GM23338 (cell line): ENCODE results near the gene DNAI1. TPM values are rescaled to one million over a fixed set of nuclear protein-coding genes. Genes with fewer than 3 reads are reported as not detected.

Source experiments
- ATAC-seq: fragments of 200-7000 bp; cut with Tn5 transposase; 3 replicates; pipeline ENCODE4 v1.9.1; 2020
- DNase-seq: peaks from one replicate; pipeline ENCODE4 v3.0.0-alpha.2; 2015; ENCODE audit warnings: low spot score
- H2AFZ ChIP-seq: fragments of 200-600 bp; sonication (generic); 2 replicates; pipeline ENCODE4 v1.8.0; 2016; ENCODE audit warnings: antibody characterized with exemption, mild to moderate bottlenecking, moderate library complexity
- H3F3A ChIP-seq: fragments of 200-600 bp; sonication (generic); replicated peaks from 2 replicates; pipeline ENCODE4 v1.8.0; 2017; ENCODE audit warnings: antibody characterized with exemption, mixed run types, low read depth
- H3K27ac ChIP-seq: fragments of 200-600 bp; sonication (generic); 2 replicates; pipeline ENCODE4 v1.6.1; 2016; ENCODE audit warnings: low read depth
- H3K27me3 ChIP-seq: fragments of 200-600 bp; sonication (generic); 2 replicates; pipeline ENCODE4 v1.8.0; 2016; ENCODE audit warnings: mild to moderate bottlenecking, mixed run types, moderate library complexity; ENCODE audit not compliant: insufficient read depth
- H3K36me3 ChIP-seq: fragments of 200-600 bp; sonication (generic); 2 replicates; pipeline ENCODE4 v1.8.0; 2016; ENCODE audit warnings: mild to moderate bottlenecking; ENCODE audit not compliant: insufficient read depth
- H3K4me1 ChIP-seq: fragments of 200-600 bp; sonication (generic); 2 replicates; pipeline ENCODE4 v1.8.0; 2016; ENCODE audit warnings: mild to moderate bottlenecking, moderate library complexity; ENCODE audit not compliant: insufficient read depth
- H3K4me2 ChIP-seq: fragments of 200-600 bp; sonication (generic); 2 replicates; pipeline ENCODE4 v1.7.1; 2017; ENCODE audit warnings: mixed run types
- H3K4me3 ChIP-seq: fragments of 200-600 bp; sonication (generic); 2 replicates; pipeline ENCODE4 v1.6.1; 2016; ENCODE audit warnings: mixed run types
- H3K79me2 ChIP-seq: fragments of 200-600 bp; sonication (generic); replicated peaks from 2 replicates; pipeline ENCODE4 v1.8.0; 2017; ENCODE audit warnings: mild to moderate bottlenecking; ENCODE audit not compliant: insufficient read depth
- H3K9me2 ChIP-seq: fragments of 200-600 bp; sonication (generic); 2 replicates; pipeline ENCODE4 v1.8.0; 2017; ENCODE audit not compliant: insufficient read depth
- H4K20me1 ChIP-seq: fragments of 200-600 bp; sonication (generic); replicated peaks from 2 replicates; pipeline ENCODE4 v1.8.0; 2017; ENCODE audit warnings: mild to moderate bottlenecking; ENCODE audit not compliant: insufficient read depth
- H3K27ac Mint-ChIP-seq: 2 replicates; pipeline ENCODE4 v1.8.0; 2020; ENCODE audit warnings: inconsistent platforms, mild to moderate bottlenecking, moderate library complexity, mixed read lengths
- H3K27me3 Mint-ChIP-seq: 3 replicates; pipeline ENCODE4 v1.8.0; 2022; ENCODE audit warnings: low read depth, mild to moderate bottlenecking, moderate library complexity, mixed read lengths, inconsistent platforms; ENCODE audit not compliant: insufficient read depth, poor library complexity
- H3K36me3 Mint-ChIP-seq: 3 replicates; pipeline ENCODE4 v1.8.0; 2021; ENCODE audit warnings: low read depth, mild to moderate bottlenecking, inconsistent platforms, moderate library complexity, mixed read lengths
- H3K4me1 Mint-ChIP-seq: 3 replicates; pipeline ENCODE4 v1.8.0; 2020; ENCODE audit warnings: mild to moderate bottlenecking, inconsistent platforms, mixed read lengths
- H3K4me3 Mint-ChIP-seq: 3 replicates; pipeline ENCODE4 v1.8.0; 2021; ENCODE audit warnings: moderate library complexity, mild to moderate bottlenecking, inconsistent platforms, mixed read lengths
- H3K9me3 Mint-ChIP-seq: 3 replicates; pipeline ENCODE4 v1.8.0; 2020; ENCODE audit warnings: moderate library complexity, mild to moderate bottlenecking, inconsistent platforms, mixed read lengths
- CREB1 ChIP-seq: fragments of 250-450 bp; sonication (Bioruptor Pico); IDR thresholded peaks from 2 replicates; pipeline ENCODE4 v1.5.0; 2020; ENCODE audit warnings: low read depth, mild to moderate bottlenecking, moderate library complexity
- EZH2 ChIP-seq: fragments of 200-600 bp; sonication (generic); IDR thresholded peaks from one replicate; pipeline ENCODE4 v1.8.0; 2017; ENCODE audit warnings: antibody characterized with exemption, mild to moderate bottlenecking, low read depth; ENCODE audit not compliant: unreplicated experiment
- EZH2phosphoT487 ChIP-seq: fragments of 200-600 bp; sonication (generic); IDR thresholded peaks from one replicate; pipeline ENCODE4 v1.8.1; 2018; ENCODE audit warnings: antibody characterized with exemption; ENCODE audit not compliant: unreplicated experiment
- JUNB ChIP-seq: IDR thresholded peaks from one replicate; pipeline ENCODE4 v1.6.1; 2016; ENCODE audit warnings: antibody characterized with exemption; ENCODE audit not compliant: unreplicated experiment
- NANOG ChIP-seq: IDR thresholded peaks from 2 replicates; pipeline ENCODE4 v1.6.1; 2016; ENCODE audit warnings: antibody characterized with exemption, borderline replicate concordance
- POLR2AphosphoS5 ChIP-seq: IDR thresholded peaks from 2 replicates; pipeline ENCODE4 v1.6.1; 2016; ENCODE audit warnings: antibody characterized with exemption, low read depth
- STAT1 ChIP-seq: IDR thresholded peaks from one replicate; pipeline ENCODE4 v1.6.1; 2016; ENCODE audit warnings: antibody characterized with exemption; ENCODE audit not compliant: unreplicated experiment
- ZNF114 ChIP-seq: fragments of 250-450 bp; sonication (Bioruptor Pico); IDR thresholded peaks from 2 replicates; pipeline ENCODE4 v1.5.0; 2020; ENCODE audit warnings: mild to moderate bottlenecking, moderate library complexity
- ZNF331 ChIP-seq: fragments of 250-450 bp; sonication (Bioruptor Pico); IDR thresholded peaks from 2 replicates; pipeline ENCODE4 v1.5.0; 2020; ENCODE audit warnings: low read depth, mild to moderate bottlenecking, moderate library complexity
- polyA plus RNA-seq: library from polyadenylated mRNA; unstranded; fragments of >200 nt; fragmentation: Nextera tagmentation; extraction: Ambion mirVana; gene quantifications from 2 replicates; pipeline ENCODE4 v1.2.1, GENCODE V29; 2016
- total RNA-seq: library from RNA; depleted of rRNA; stranded (reverse); fragments of >200 nt; shearing (Covaris generic); gene quantifications from 2 replicates; pipeline ENCODE4 v1.2.3, GENCODE V29; 2014
- TF ChIP-seq, protein P1 (sequence below): fragments of 250-450 bp; sonication (Bioruptor Pico); IDR thresholded peaks from 2 replicates; pipeline ENCODE4 v1.5.0; 2020; ENCODE audit warnings: mild to moderate bottlenecking, moderate library complexity
- TF ChIP-seq, protein P2 (sequence below), 2 experiments: fragments of 200-600 bp in 1 of 2; sonication (generic) in 1 of 2; conservative IDR thresholded peaks; 2 replicates each; pipeline versions ENCODE4 v1.5.1 to v1.6.1; 2016 to 2017; ENCODE audit warnings: antibody characterized with exemption in 2 of 2, low read depth in 2 of 2, mild to moderate bottlenecking in 2 of 2, moderate library complexity in 1 of 2
- TF ChIP-seq, protein P3 (sequence below): IDR thresholded peaks from 2 replicates; pipeline ENCODE4 v1.6.1; 2016; ENCODE audit warnings: antibody characterized with exemption
- TF ChIP-seq, protein P4 (sequence below): IDR thresholded peaks from one replicate; pipeline ENCODE4 v1.6.1; 2018; ENCODE audit warnings: antibody characterized with exemption; ENCODE audit not compliant: unreplicated experiment

DNAI1 gene
- total and polyA plus RNA-seq, 2 experiments from 2014 or later: 1.0 to 1.1 TPM

DNA sequence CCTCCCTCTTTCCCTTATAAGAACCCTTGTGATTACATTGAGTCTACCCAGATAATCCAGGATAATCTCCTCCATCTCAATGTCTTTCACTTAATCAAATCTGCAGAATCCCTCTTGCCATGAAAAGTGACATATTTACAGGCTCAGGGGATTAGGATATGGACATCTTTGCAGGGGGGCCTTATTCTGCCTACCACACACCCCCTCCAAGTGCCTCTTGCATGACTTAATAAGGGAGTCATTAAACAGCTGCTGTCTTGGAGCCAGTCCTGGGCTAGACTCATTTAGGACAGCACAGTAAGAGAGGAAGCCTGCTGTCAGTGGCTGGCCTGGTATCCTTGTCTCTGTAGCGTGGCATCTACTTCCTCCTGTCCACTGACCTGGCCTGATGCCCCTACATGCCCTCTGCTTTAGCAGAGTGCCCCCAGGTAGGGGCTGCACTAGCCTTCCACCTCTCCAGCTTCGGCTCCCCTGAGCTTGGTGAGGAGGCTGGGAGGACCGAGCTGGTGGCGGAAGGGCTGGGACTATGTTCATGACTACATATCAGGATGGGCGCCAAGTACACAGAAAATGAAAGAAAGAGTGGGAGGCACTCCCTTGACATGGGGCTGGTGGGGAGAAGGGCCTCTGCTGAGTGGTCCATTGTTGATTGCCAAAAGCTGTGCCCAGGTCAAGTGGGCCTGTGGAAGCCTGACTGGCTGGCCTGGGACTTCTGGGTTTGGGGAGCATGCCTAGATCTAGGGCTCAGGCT lies 46.9 kb downstream of the DNAI1 start:
- Histone ChIP-seq H3K27ac (no peak overlapping the region), H3K9me2 (no peaks in the 10 kb centered on the region), H3F3A (no peaks in the 10 kb centered on the region), H3K4me1 (peaks cover 4% of the 10 kb centered on the region), H3K4me3 (no peak overlapping the region), H3K36me3 (no peaks in the 10 kb centered on the region), H3K4me2 (no peak overlapping the region), H2AFZ (no peak overlapping the region), H3K79me2 (no peaks in the 10 kb centered on the region), H3K27me3 (no peaks in the 10 kb centered on the region), H4K20me1 (no peaks in the 10 kb centered on the region)
- H3K36me3 Mint-ChIP-seq: no peaks in the 10 kb centered on the region
- ATAC-seq (no peak), DNase-seq (no peak)
- no peak overlapping the region for H3K27ac Mint-ChIP-seq
- H3K27me3 Mint-ChIP-seq: peaks cover 6% of the 10 kb centered on the region
- TF ChIP-seq, protein P1, sequence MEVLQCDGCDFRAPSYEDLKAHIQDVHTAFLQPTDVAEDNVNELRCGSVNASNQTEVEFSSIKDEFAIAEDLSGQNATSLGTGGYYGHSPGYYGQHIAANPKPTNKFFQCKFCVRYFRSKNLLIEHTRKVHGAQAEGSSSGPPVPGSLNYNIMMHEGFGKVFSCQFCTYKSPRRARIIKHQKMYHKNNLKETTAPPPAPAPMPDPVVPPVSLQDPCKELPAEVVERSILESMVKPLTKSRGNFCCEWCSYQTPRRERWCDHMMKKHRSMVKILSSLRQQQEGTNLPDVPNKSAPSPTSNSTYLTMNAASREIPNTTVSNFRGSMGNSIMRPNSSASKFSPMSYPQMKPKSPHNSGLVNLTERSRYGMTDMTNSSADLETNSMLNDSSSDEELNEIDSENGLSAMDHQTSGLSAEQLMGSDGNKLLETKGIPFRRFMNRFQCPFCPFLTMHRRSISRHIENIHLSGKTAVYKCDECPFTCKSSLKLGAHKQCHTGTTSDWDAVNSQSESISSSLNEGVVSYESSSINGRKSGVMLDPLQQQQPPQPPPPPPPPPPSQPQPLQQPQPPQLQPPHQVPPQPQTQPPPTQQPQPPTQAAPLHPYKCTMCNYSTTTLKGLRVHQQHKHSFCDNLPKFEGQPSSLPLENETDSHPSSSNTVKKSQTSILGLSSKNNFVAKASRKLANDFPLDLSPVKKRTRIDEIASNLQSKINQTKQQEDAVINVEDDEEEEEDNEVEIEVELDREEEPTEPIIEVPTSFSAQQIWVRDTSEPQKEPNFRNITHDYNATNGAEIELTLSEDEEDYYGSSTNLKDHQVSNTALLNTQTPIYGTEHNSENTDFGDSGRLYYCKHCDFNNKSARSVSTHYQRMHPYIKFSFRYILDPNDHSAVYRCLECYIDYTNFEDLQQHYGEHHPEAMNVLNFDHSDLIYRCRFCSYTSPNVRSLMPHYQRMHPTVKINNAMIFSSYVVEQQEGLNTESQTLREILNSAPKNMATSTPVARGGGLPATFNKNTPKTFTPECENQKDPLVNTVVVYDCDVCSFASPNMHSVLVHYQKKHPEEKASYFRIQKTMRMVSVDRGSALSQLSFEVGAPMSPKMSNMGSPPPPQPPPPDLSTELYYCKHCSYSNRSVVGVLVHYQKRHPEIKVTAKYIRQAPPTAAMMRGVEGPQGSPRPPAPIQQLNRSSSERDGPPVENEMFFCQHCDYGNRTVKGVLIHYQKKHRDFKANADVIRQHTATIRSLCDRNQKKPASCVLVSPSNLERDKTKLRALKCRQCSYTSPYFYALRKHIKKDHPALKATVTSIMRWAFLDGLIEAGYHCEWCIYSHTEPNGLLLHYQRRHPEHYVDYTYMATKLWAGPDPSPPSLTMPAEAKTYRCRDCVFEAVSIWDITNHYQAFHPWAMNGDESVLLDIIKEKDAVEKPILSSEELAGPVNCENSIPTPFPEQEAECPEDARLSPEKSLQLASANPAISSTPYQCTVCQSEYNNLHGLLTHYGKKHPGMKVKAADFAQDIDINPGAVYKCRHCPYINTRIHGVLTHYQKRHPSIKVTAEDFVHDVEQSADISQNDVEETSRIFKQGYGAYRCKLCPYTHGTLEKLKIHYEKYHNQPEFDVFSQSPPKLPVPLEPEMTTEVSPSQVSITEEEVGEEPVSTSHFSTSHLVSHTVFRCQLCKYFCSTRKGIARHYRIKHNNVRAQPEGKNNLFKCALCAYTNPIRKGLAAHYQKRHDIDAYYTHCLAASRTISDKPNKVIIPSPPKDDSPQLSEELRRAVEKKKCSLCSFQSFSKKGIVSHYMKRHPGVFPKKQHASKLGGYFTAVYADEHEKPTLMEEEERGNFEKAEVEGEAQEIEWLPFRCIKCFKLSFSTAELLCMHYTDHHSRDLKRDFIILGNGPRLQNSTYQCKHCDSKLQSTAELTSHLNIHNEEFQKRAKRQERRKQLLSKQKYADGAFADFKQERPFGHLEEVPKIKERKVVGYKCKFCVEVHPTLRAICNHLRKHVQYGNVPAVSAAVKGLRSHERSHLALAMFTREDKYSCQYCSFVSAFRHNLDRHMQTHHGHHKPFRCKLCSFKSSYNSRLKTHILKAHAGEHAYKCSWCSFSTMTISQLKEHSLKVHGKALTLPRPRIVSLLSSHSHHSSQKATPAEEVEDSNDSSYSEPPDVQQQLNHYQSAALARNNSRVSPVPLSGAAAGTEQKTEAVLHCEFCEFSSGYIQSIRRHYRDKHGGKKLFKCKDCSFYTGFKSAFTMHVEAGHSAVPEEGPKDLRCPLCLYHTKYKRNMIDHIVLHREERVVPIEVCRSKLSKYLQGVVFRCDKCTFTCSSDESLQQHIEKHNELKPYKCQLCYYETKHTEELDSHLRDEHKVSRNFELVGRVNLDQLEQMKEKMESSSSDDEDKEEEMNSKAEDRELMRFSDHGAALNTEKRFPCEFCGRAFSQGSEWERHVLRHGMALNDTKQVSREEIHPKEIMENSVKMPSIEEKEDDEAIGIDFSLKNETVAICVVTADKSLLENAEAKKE (CRISPR knock-in tag): no peak
- TF ChIP-seq ZNF331 (CRISPR knock-in tag): no peak
- TF ChIP-seq EZH2phosphoT487: no peak
- TF ChIP-seq JUNB: no peak
- TF ChIP-seq NANOG: no peak
- TF ChIP-seq, protein P2, sequence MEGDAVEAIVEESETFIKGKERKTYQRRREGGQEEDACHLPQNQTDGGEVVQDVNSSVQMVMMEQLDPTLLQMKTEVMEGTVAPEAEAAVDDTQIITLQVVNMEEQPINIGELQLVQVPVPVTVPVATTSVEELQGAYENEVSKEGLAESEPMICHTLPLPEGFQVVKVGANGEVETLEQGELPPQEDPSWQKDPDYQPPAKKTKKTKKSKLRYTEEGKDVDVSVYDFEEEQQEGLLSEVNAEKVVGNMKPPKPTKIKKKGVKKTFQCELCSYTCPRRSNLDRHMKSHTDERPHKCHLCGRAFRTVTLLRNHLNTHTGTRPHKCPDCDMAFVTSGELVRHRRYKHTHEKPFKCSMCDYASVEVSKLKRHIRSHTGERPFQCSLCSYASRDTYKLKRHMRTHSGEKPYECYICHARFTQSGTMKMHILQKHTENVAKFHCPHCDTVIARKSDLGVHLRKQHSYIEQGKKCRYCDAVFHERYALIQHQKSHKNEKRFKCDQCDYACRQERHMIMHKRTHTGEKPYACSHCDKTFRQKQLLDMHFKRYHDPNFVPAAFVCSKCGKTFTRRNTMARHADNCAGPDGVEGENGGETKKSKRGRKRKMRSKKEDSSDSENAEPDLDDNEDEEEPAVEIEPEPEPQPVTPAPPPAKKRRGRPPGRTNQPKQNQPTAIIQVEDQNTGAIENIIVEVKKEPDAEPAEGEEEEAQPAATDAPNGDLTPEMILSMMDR (conservative IDR thresholded peaks at IDR 0.05; ENCODE audit: low read depth in 2 of 2): no peak
- no peak for TF ChIP-seq EZH2
- TF ChIP-seq POLR2AphosphoS5: no peak
- TF ChIP-seq ZNF114 (CRISPR knock-in tag): no peak
- TF ChIP-seq, protein P3, sequence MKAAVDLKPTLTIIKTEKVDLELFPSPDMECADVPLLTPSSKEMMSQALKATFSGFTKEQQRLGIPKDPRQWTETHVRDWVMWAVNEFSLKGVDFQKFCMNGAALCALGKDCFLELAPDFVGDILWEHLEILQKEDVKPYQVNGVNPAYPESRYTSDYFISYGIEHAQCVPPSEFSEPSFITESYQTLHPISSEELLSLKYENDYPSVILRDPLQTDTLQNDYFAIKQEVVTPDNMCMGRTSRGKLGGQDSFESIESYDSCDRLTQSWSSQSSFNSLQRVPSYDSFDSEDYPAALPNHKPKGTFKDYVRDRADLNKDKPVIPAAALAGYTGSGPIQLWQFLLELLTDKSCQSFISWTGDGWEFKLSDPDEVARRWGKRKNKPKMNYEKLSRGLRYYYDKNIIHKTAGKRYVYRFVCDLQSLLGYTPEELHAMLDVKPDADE: no peak
- TF ChIP-seq STAT1: no peak
- TF ChIP-seq, protein P4, sequence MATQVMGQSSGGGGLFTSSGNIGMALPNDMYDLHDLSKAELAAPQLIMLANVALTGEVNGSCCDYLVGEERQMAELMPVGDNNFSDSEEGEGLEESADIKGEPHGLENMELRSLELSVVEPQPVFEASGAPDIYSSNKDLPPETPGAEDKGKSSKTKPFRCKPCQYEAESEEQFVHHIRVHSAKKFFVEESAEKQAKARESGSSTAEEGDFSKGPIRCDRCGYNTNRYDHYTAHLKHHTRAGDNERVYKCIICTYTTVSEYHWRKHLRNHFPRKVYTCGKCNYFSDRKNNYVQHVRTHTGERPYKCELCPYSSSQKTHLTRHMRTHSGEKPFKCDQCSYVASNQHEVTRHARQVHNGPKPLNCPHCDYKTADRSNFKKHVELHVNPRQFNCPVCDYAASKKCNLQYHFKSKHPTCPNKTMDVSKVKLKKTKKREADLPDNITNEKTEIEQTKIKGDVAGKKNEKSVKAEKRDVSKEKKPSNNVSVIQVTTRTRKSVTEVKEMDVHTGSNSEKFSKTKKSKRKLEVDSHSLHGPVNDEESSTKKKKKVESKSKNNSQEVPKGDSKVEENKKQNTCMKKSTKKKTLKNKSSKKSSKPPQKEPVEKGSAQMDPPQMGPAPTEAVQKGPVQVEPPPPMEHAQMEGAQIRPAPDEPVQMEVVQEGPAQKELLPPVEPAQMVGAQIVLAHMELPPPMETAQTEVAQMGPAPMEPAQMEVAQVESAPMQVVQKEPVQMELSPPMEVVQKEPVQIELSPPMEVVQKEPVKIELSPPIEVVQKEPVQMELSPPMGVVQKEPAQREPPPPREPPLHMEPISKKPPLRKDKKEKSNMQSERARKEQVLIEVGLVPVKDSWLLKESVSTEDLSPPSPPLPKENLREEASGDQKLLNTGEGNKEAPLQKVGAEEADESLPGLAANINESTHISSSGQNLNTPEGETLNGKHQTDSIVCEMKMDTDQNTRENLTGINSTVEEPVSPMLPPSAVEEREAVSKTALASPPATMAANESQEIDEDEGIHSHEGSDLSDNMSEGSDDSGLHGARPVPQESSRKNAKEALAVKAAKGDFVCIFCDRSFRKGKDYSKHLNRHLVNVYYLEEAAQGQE: no peak
- TF ChIP-seq CREB1 (CRISPR knock-in tag): no peak
- H3K4me3 Mint-ChIP-seq: no peak overlapping the region
- peaks cover 20% of the 10 kb centered on the region for H3K4me1 Mint-ChIP-seq
- no peaks in the 10 kb centered on the region for H3K9me3 Mint-ChIP-seq
